Activated CD4-positive, alpha-beta T cell treated with anti-CD3 and anti-CD28 coated beads for 36 hours (primary cell): Measurements from ENCODE around the gene NAV2. TPM values are rescaled to one million over a fixed set of nuclear protein-coding genes. Genes with fewer than 3 reads are reported as not detected.
"Not testable (repeated sequence)": the region's sequence is repeated elsewhere in the genome, so short reads cannot be mapped to it uniquely, and the experiment has no call there.

Experiments used
- ATAC-seq: fragments of 200-7000 bp; cut with Tn5 transposase; one replicate; pipeline ENCODE4 v1.10.0; 2021; ENCODE audit warnings: mild to moderate bottlenecking, moderate library complexity
- CTCF ChIA-PET: fragments of 350-600 bp; sonication (Branson Sonifier 250); formaldehyde crosslinking; loops from one replicate; lab custom pipeline; 2021; ENCODE audit warnings: antibody characterized with exemption; lab: Charles Lee
- POLR2A ChIA-PET: fragments of 350-600 bp; sonication (Branson Sonifier 250); formaldehyde crosslinking; loops from one replicate; lab custom pipeline; 2021; ENCODE audit warnings: antibody characterized with exemption, inconsistent platforms; lab: Charles Lee
- DNase-seq: peaks from one replicate; pipeline ENCODE4 v3.0.0-alpha.2; 2020
- H3K27ac Mint-ChIP-seq: one replicate; pipeline ENCODE4 v1.8.0; 2021; ENCODE audit warnings: mixed read lengths
- H3K27me3 Mint-ChIP-seq: one replicate; pipeline ENCODE4 v1.8.0; 2021; ENCODE audit warnings: mixed read lengths
- H3K36me3 Mint-ChIP-seq: one replicate; pipeline ENCODE4 v1.8.0; 2021; ENCODE audit warnings: low read depth, mixed read lengths
- H3K4me1 Mint-ChIP-seq: one replicate; pipeline ENCODE4 v1.8.0; 2021; ENCODE audit warnings: mixed read lengths
- H3K4me3 Mint-ChIP-seq: one replicate; pipeline ENCODE4 v1.8.0; 2021; ENCODE audit warnings: mild to moderate bottlenecking, moderate library complexity, mixed read lengths
- H3K9me3 Mint-ChIP-seq: one replicate; pipeline ENCODE4 v1.8.0; 2021; ENCODE audit warnings: low read depth, mixed read lengths
- intact Hi-C, 2 experiments: fragments of 100-400 bp; cut with DNase I in 1 of 2; cut with micrococcal nuclease in 1 of 2; formaldehyde crosslinking; loops; one replicate each; pipeline versions ENCODE4 v1.14.2 to v1.15.1; 2022 to 2024; cut with DNase I, micrococcal nuclease
- total RNA-seq, 2 experiments: library from RNA; stranded (reverse); gene quantifications; one replicate each; pipeline ENCODE4 v1.2.3, GENCODE V29; 2021

The NAV2 gene
- total RNA-seq, 2 experiments from 2014 or later, result 0.54 to 0.55 TPM

DNA sequence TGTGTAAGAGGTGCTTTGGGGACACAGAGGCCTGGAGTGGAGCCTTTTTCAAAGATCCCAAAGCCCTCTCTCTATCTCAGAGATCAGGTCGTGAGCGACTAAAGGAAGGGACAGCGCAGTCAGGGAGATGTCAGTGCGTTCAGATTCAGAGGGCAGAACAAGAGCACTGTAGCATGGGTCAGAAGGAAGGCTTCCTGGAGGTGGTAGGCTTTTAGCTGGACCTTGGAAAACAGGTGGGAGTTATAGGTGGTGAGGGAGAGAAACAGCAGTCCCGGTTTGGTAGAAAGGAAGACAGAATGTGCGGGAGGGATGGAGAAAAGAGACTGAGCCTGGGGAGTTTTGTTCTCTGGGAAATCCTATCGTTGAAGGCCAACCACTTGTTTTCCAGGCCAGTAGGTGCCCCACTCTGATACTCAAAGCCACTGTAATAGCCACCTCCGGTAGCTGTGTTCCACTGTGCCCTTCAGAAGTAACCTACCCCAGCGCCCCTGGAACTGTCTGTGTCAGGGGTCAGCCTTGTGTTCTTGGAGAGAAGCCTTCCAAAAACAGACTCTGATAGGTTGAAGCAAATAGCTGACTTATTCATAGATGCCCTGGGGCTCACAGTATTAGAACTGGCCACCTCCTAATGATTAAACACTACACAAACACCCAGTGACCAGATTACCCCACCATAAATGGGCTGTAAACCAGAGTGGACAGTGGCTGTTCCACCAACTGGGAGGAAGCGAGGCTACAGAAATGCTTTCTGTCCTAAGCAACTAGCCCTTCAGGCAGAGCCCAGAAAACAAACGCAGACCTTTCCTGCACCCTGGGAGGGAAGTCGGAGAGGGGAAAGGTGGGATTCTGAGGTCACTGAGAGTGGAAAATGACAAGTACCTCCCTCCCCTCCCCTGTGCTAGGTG, 289.9 kb downstream of the NAV2 start:
- Mint-ChIP-seq H3K27me3 (peaks cover 3% of the 10 kb centered on the region), H3K27ac (no peak overlapping the region), H3K36me3 (no peaks in the 10 kb centered on the region), H3K4me1 (no peaks in the 10 kb centered on the region), H3K4me3 (no peak overlapping the region), H3K9me3 (no peaks in the 10 kb centered on the region)
- ATAC-seq (no peak), DNase-seq (no peak)
- POLR2A ChIA-PET, result no interaction called here
- CTCF ChIA-PET, result interaction anchor here (0.7 kb wide), 1 partner anchor 351 kb away, joined by 3 read pairs; no protein-coding TSS in a partner anchor
- intact Hi-C loops, result no loop called here

DNA sequence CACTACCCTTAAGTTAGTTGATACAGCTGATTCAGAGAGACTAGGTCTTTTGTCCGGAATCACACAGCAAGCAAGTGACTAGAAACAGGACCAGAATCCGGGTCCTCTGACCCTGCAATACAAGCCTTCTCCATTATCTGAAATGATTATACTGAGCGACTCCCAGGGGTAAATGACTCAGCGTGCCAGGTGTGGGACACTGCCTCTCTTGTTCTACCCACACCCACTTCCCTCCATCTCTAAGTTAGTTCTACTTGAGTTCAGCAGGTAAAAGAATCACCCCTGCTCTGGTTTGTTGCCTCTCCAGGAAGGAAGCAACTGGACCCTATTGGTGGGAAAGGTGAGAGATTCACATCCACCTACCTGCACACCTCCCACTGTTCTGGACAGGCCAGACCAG, 290.7 kb downstream of the NAV2 start:
- POLR2A ChIA-PET, result interaction anchor here (0.5 kb wide), 1 partner anchor 55 kb away, joined by 3 read pairs; no protein-coding TSS in a partner anchor
- no peaks in the 10 kb centered on the region for H3K9me3 Mint-ChIP-seq
- CTCF ChIA-PET, result no interaction called here
- H3K4me3 Mint-ChIP-seq, result no peak overlapping the region
- no peak overlapping the region for H3K27ac Mint-ChIP-seq
- ATAC-seq, result no peak
- no peaks in the 10 kb centered on the region for H3K4me1 Mint-ChIP-seq
- no peaks in the 10 kb centered on the region for H3K36me3 Mint-ChIP-seq
- no peak for DNase-seq
- H3K27me3 Mint-ChIP-seq, result peaks cover 3% of the 10 kb centered on the region
- intact Hi-C loops, result no loop called here

DNA sequence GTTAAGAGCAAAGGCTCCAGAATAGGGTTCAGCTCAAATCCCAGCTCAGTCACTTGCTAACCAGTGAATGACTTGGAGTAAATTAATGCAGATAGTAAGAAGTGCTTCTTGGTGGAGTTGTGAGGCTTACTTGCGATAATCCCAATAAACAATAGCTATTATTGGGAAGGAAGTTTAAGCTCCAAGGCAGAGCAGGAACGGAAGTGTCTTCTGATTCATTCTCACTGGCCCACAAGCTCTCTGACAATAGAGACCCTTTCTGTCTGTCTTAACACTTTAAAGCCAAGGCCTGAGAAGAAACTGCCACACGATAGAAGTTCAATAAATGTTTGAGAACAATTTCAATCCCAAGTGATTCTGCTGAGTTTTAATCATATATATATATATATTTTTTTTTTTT, 292.2 kb downstream of the NAV2 start:
- Mint-ChIP-seq H3K4me3 (no peak overlapping the region), H3K36me3 (no peaks in the 10 kb centered on the region), H3K27me3 (no peaks in the 10 kb centered on the region), H3K4me1 (no peaks in the 10 kb centered on the region), H3K27ac (no peak overlapping the region), H3K9me3 (no peaks in the 10 kb centered on the region)
- intact Hi-C loops, result no loop called here
- ChIA-PET POLR2A (no interaction called here), CTCF (interaction anchor here (1.0 kb wide), 1 partner anchor 128 kb away, joined by 3 read pairs; no protein-coding TSS in a partner anchor)
- no peak for ATAC-seq
- DNase-seq, result no peak

DNA sequence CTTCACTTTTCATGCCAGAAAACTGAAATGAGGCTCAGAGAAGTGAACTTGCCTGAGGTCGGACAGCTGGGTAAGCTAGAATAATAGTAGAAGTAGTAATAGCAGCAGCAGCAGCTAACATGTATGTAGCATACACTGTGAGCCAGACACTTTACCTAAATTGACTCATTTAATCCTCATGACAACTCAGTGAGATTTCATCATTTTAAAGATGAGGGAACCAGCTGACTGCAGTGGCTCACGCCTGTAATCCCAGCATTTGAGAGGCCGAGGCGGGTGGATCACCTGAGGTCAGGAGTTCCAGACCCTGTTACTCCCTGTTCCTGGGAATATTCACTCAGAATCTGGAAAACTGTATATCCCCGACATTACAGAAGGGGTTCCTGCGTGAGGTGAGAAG, 293.1 kb downstream of the NAV2 start:
- intact Hi-C loops, result no loop called here
- Mint-ChIP-seq H3K4me3 (no peak overlapping the region), H3K9me3 (no peaks in the 10 kb centered on the region), H3K27me3 (no peaks in the 10 kb centered on the region), H3K36me3 (no peaks in the 10 kb centered on the region), H3K4me1 (no peaks in the 10 kb centered on the region), H3K27ac (no peak overlapping the region)
- DNase-seq, result no peak
- no peak for ATAC-seq
- ChIA-PET POLR2A (no interaction called here), CTCF (no interaction called here)

DNA sequence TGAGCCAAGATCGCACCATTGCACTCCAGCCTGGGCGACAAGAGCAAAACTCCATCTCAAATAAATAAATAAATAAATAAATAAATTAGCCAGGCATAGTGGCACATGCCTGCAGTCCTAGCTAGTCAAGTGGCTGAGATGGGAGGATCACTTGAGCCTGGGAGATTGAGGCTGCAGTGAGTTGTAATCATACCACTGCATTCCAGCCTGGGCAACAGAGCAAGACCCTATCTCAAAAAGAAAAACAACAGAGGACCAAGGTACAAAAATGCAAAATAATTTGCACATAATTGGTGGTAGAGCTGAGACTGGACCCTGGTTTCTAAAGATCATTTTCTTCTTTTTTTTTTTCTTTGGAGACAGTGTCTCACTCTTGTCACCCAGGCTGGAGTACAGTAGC, 294.0 kb downstream of the NAV2 start:
- POLR2A ChIA-PET, H3K4me1 Mint-ChIP-seq, H3K27ac Mint-ChIP-seq, H3K36me3 Mint-ChIP-seq, intact Hi-C loops, DNase-seq, H3K9me3 Mint-ChIP-seq, H3K27me3 Mint-ChIP-seq, H3K4me3 Mint-ChIP-seq, CTCF ChIA-PET, ATAC-seq: not testable (repeated sequence)

DNA sequence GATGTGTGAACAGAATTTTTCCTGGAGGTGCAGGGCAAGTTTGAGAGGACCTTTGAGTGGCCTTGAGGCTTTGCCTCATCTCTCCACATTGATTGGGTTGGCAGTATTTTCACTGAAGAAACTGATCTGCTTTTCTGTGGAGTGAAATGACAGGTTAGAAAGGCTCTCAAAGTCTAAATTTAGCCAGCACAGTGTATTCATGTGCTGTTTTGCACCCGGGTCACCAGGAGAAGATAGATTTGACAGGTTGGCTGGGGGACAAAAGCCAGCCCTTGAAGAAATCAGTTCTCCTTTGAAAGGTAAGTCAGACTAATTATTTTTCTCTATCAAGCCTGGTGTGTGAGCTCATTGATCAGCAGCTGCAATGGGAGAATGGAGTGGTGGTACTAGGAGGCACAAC, 294.7 kb downstream of the NAV2 start:
- H3K4me3 Mint-ChIP-seq, result no peak overlapping the region
- H3K27me3 Mint-ChIP-seq, result no peaks in the 10 kb centered on the region
- intact Hi-C loops, result no loop called here
- no peaks in the 10 kb centered on the region for H3K4me1 Mint-ChIP-seq
- ChIA-PET POLR2A (no interaction called here), CTCF (no interaction called here)
- no peak overlapping the region for H3K27ac Mint-ChIP-seq
- H3K36me3 Mint-ChIP-seq, result no peaks in the 10 kb centered on the region
- DNase-seq (no peak), ATAC-seq (no peak)
- H3K9me3 Mint-ChIP-seq, result no peaks in the 10 kb centered on the region

DNA sequence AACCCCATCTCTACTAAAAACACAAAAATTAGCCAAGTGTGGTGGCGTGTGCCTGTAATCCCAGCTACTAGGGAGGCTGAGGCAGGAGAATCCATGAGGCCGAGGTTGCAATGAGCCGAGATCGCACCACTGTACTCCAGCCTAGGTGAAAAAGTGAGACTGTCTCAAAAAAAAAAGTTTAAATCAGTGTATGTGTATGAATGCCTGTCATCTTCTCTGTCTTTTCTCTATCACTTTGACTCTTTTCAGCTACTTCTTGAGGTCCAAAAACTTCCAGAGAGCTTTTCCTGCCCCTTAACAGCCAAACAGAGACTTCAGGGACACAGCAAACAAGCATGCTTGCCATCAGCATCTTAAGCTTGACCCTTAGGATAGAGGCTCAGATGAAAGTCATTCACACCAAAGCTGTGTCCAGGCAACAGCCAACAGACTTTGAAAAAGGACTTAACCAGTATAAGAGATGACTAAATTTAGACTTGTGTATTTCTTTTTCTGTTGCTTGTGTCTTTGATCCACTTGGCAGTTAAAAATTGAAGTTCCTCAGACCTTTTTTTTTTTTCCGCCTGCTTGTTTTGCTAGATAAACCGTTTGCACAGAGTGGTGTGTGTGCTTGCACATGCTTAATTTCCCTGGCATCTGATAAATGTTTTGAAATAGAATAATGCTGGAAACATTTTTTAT, 295.7 kb downstream of the NAV2 start:
- DNase-seq, result no peak
- Mint-ChIP-seq H3K4me3 (no peak overlapping the region), H3K9me3 (no peaks in the 10 kb centered on the region), H3K27me3 (no peaks in the 10 kb centered on the region), H3K4me1 (no peaks in the 10 kb centered on the region), H3K36me3 (no peaks in the 10 kb centered on the region), H3K27ac (no peak overlapping the region)
- ATAC-seq, result no peak
- intact Hi-C loops, result no loop called here
- ChIA-PET CTCF (interaction anchor here (0.6 to 0.9 kb wide), 2 partner anchors 8 to 1137 kb away, joined by 3 read pairs; no protein-coding TSS in a partner anchor), POLR2A (no interaction called here)

DNA sequence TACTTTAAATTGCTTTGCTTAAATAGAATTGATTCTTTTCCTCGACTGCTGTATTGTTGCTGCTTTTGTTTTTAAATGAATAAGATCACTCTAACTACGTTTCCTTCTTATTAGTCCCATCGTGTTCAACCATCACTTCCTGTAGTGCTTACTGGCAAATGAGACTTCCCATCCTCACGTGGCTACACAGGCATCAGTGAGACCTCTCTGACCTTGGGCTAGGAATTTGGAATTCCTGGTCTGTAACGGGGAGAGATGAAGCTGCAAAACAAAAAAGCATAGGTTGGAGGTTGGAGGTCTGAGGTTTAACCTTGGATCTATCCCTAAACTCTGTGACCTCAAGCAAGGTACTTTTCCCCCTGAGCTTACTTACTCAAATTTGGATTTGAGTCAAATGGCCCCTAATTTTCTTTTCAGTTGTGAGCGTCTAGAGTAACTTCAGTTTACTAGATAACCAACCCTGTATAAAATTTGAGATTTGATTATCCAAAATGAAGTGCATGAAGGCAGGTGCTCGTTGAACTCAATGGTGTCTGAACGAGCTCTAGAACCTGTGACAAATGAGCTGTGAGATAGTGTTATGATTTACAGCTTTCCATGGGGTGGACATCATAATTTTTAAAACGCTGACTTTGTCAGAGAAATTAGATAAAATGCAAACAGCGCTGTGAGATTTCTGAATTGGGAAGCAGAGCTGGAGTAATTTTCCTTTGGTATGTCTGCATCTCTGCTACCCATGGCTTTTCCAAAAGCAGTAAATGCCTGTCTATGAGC, 296.4 kb downstream of the NAV2 start:
- Mint-ChIP-seq H3K9me3 (no peaks in the 10 kb centered on the region), H3K27me3 (peaks cover 7% of the 10 kb centered on the region), H3K4me1 (no peaks in the 10 kb centered on the region), H3K4me3 (no peak overlapping the region), H3K36me3 (no peaks in the 10 kb centered on the region), H3K27ac (no peak overlapping the region)
- POLR2A ChIA-PET, result no interaction called here
- no peak for DNase-seq
- ATAC-seq, result no peak
- CTCF ChIA-PET, result interaction anchor here (0.6 to 1.0 kb wide), 3 partner anchors 8 to 1137 kb away, joined by 3 to 4 read pairs (median 3); no protein-coding TSS in a partner anchor
- intact Hi-C loops, result no loop called here

DNA sequence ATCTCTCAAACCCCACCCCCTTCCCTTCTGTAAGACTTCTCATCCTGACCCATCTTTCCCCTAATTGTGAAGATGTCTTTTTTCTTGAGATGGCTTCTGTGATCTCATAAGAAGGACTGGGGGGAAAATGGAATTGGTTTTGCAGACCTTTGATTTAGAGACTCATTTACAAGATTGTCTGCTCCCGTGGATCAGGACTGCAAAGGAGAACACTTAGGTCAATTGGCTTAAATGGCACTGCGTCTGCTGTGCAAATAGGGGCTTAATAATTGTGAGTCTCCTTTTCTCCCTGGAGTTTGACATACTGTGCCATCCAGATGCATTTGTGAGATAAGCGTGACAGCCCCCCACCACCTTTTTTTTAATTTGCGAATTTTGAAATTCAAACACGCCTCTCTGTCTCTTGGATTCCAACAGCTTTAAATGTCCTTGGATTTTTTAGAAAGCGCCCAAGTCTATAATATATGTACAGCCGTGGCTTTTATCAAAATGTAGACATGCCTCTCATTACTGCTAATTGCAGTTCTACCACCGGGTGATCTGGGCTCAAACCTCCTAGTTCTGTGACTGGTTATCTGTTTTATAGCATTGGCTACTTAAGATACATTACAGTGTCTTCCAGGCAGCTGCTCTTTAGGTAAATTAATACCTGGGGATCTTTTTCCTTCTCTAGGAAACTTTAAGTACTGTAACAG, 297.7 kb downstream of the NAV2 start:
- Mint-ChIP-seq H3K4me1 (no peaks in the 10 kb centered on the region), H3K27ac (no peak overlapping the region), H3K27me3 (peaks cover 11% of the 10 kb centered on the region), H3K4me3 (no peak overlapping the region), H3K36me3 (no peaks in the 10 kb centered on the region), H3K9me3 (no peaks in the 10 kb centered on the region)
- ATAC-seq, result no peak
- intact Hi-C loops, result no loop called here
- no peak for DNase-seq
- ChIA-PET CTCF (interaction anchor here (0.6 to 1.0 kb wide), 3 partner anchors 10 to 185 kb away, joined by 4 read pairs; no protein-coding TSS in a partner anchor), POLR2A (interaction anchor here (0.6 kb wide), 1 partner anchor 104 kb away, joined by 4 read pairs; no protein-coding TSS in a partner anchor)

DNA sequence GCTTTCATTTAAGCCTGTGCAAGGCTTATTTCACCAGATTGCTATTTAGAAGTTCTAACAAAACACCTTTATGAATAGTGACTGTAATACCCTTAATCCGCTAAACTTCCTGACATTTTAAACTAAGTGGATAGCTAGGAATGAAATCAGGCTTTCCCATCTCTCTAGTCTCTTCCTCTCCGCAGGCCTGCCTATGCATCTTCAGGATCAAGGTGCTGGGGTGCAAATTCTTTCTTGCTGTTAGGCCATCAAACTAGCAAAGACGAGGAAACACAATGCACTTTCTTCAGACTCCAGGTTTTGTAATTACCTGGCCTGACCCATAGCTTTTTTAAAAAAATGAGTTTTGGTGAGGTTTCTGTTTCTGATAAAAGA, 298.2 kb downstream of the NAV2 start:
- no peaks in the 10 kb centered on the region for H3K4me1 Mint-ChIP-seq
- no peaks in the 10 kb centered on the region for H3K9me3 Mint-ChIP-seq
- ATAC-seq, result no peak
- no peak for DNase-seq
- H3K36me3 Mint-ChIP-seq, result no peaks in the 10 kb centered on the region
- no peak overlapping the region for H3K4me3 Mint-ChIP-seq
- ChIA-PET CTCF (interaction anchor here (0.6 to 0.7 kb wide), 2 partner anchors 10 to 186 kb away, joined by 4 read pairs; no protein-coding TSS in a partner anchor), POLR2A (interaction anchor here (0.6 kb wide), 1 partner anchor 104 kb away, joined by 4 read pairs; no protein-coding TSS in a partner anchor)
- H3K27me3 Mint-ChIP-seq, result peaks cover 14% of the 10 kb centered on the region
- H3K27ac Mint-ChIP-seq, result no peak overlapping the region
- intact Hi-C loops, result no loop called here
